Naive thymus-derived CD4-positive, alpha-beta T cell (primary cell): ENCODE results near the gene SACS. TPM values are rescaled to one million over a fixed set of nuclear protein-coding genes. Genes with fewer than 3 reads are reported as not detected.

ENCODE experiments used
- ATAC-seq: fragments of 150-1000 bp; cut with Tn5 transposase; 2 replicates; pipeline ENCODE4 v1.10.0; 2021; ENCODE audit warnings: mild to moderate bottlenecking, moderate library complexity
- CTCF ChIA-PET: fragments of 350-600 bp; sonication (Branson Sonifier 250); formaldehyde crosslinking; loops from one replicate; lab custom pipeline; 2021; ENCODE audit warnings: antibody characterized with exemption; lab: Charles Lee
- POLR2A ChIA-PET: fragments of 350-600 bp; sonication (Branson Sonifier 250); formaldehyde crosslinking; loops from one replicate; lab custom pipeline; 2021; ENCODE audit warnings: antibody characterized with exemption, inconsistent platforms; lab: Charles Lee
- DNase-seq, 9 donors: peaks; one replicate each; pipeline versions ENCODE4 v3.0.0 to v3.0.0-alpha.2; 2020 to 2022; ENCODE audit warnings: mixed read lengths in 1 of 9
- H3K27ac ChIP-seq: one replicate; pipeline ENCODE4 v1.7.0; 2013; ENCODE audit warnings: mild to moderate bottlenecking, low read depth, low read length, moderate library complexity
- H3K27me3 ChIP-seq, 2 donors: one replicate each; pipeline ENCODE4 v1.7.0; 2013; ENCODE audit warnings: low read length in 2 of 2, mild to moderate bottlenecking in 2 of 2, moderate library complexity in 2 of 2; ENCODE audit not compliant: control insufficient read depth in 2 of 2, insufficient read depth in 2 of 2
- H3K36me3 ChIP-seq, 3 experiments: 1 replicate in 2 of 3; 2 replicates in 1 of 3; pipeline ENCODE4 v1.7.0; 2013; ENCODE audit warnings: low read length in 3 of 3, mild to moderate bottlenecking in 3 of 3, moderate library complexity in 1 of 3; ENCODE audit not compliant: insufficient read depth in 3 of 3, control insufficient read depth in 2 of 3
- H3K4me1 ChIP-seq, 2 donors: one replicate each; pipeline ENCODE4 v1.7.0; 2013; ENCODE audit warnings: low read length in 2 of 2, mild to moderate bottlenecking in 2 of 2, moderate library complexity in 1 of 2; ENCODE audit not compliant: control insufficient read depth in 2 of 2, insufficient read depth in 2 of 2
- H3K4me3 ChIP-seq: 2 replicates; pipeline ENCODE4 v1.7.0; 2013; ENCODE audit warnings: mild to moderate bottlenecking, low read length
- H3K9me3 ChIP-seq, 3 experiments: 1 replicate in 2 of 3; 2 replicates in 1 of 3; pipeline ENCODE4 v1.7.0; 2013; ENCODE audit warnings: low read length in 3 of 3; ENCODE audit not compliant: control insufficient read depth in 2 of 3
- H3K27ac Mint-ChIP-seq, 9 donors: one replicate each; pipeline ENCODE4 v1.8.0; 2020 to 2022; ENCODE audit warnings: mixed read lengths in 9 of 9, mild to moderate bottlenecking in 8 of 9, moderate library complexity in 5 of 9, inconsistent platforms in 2 of 9
- H3K27me3 Mint-ChIP-seq, 5 donors: one replicate each; pipeline ENCODE4 v1.8.0; 2021 to 2022; ENCODE audit warnings: mixed read lengths in 5 of 5, mild to moderate bottlenecking in 1 of 5
- H3K36me3 Mint-ChIP-seq, 5 donors: one replicate each; pipeline ENCODE4 v1.8.0; 2020 to 2022; ENCODE audit warnings: mixed read lengths in 5 of 5, mild to moderate bottlenecking in 3 of 5, inconsistent platforms in 1 of 5
- H3K4me1 Mint-ChIP-seq, 7 donors: one replicate each; pipeline ENCODE4 v1.8.0; 2020 to 2022; ENCODE audit warnings: mixed read lengths in 7 of 7, mild to moderate bottlenecking in 3 of 7, inconsistent platforms in 1 of 7
- H3K4me3 Mint-ChIP-seq, 10 donors: one replicate each; pipeline ENCODE4 v1.8.0; 2020 to 2022; ENCODE audit warnings: mild to moderate bottlenecking in 10 of 10, mixed read lengths in 10 of 10, moderate library complexity in 6 of 10, inconsistent platforms in 2 of 10
- H3K9me3 Mint-ChIP-seq, 11 donors: one replicate each; pipeline ENCODE4 v1.8.0; 2020 to 2022; ENCODE audit warnings: mixed read lengths in 11 of 11, mild to moderate bottlenecking in 4 of 11, inconsistent platforms in 1 of 11, moderate library complexity in 1 of 11
- intact Hi-C, 2 donors: fragments of 100-400 bp; cut with micrococcal nuclease; formaldehyde crosslinking; loops; one replicate each; pipeline ENCODE4 v1.15.1; 2023
- polyA plus RNA-seq, 2 donors: library from polyadenylated mRNA; unstranded; fragments of 300-500 nt; fragmentation: Illumina TruSeq; gene quantifications; one replicate each; pipeline ENCODE4 v1.2.3, GENCODE V29; 2021
- total RNA-seq, 6 experiments: library from RNA in 5 of 6; stranded (reverse) in 5 of 6; gene quantifications; 1 replicate in 5 of 6; 2 replicates in 1 of 6; pipeline ENCODE4 v1.2.3 and lab custom pipeline; 2021 to 2026

SACS gene
- total and polyA plus RNA-seq, 7 experiments from 2014 or later, result 3.7 to 31.7 (median 13.3) TPM

- Histone ChIP-seq H3K27me3 (no peaks in the 10 kb centered on the region), H3K4me3 (no peak overlapping the region), H3K27ac (no peak overlapping the region), H3K9me3 (no peaks in the 10 kb centered on the region), H3K4me1 (no peaks in the 10 kb centered on the region), H3K36me3 (no peaks in the 10 kb centered on the region)
- Mint-ChIP-seq H3K9me3 (no peaks in the 10 kb centered on the region), H3K4me1 (peaks cover 0 to 14% (median 6%) of the 10 kb centered on the region in 7 donors), H3K4me3 (no peak overlapping the region), H3K27ac (no peak overlapping the region), H3K36me3 (no peaks in the 10 kb centered on the region), H3K27me3 (peaks cover 26 to 46% (median 39%) of the 10 kb centered on the region in 5 donors)
- ATAC-seq, result no peak
- ChIA-PET CTCF (no interaction called here), POLR2A (no interaction called here)
- intact Hi-C loops, result no loop called here
- no peak for DNase-seq
Measured at GRCh38 chr13:23434491-23434890, 989 bp upstream of the SACS start.

GRCh38 chr13:23432626-23433025 lies 876 bp downstream of the SACS start:
- no peak overlapping the region for H3K4me3 Mint-ChIP-seq
- Histone ChIP-seq H3K9me3 (no peaks in the 10 kb centered on the region), H3K4me1 (no peaks in the 10 kb centered on the region), H3K36me3 (no peaks in the 10 kb centered on the region), H3K4me3 (no peak overlapping the region), H3K27me3 (no peaks in the 10 kb centered on the region), H3K27ac (no peak overlapping the region)
- no peaks in the 10 kb centered on the region for H3K36me3 Mint-ChIP-seq
- H3K4me1 Mint-ChIP-seq, result peaks cover 0 to 14% (median 6%) of the 10 kb centered on the region in 7 donors
- peaks cover 26 to 48% (median 39%) of the 10 kb centered on the region in 5 donors for H3K27me3 Mint-ChIP-seq
- DNase-seq, result no peak
- intact Hi-C loops, result no loop called here
- POLR2A ChIA-PET, result no interaction called here
- CTCF ChIA-PET, result no interaction called here
- no peaks in the 10 kb centered on the region for H3K9me3 Mint-ChIP-seq
- no peak overlapping the region for H3K27ac Mint-ChIP-seq
- ATAC-seq, result no peak

GRCh38 chr13:23430664-23431063 lies 2.8 kb downstream of the SACS start:
- no peak overlapping the region for H3K4me3 Mint-ChIP-seq
- POLR2A ChIA-PET, result no interaction called here

GRCh38 chr13:23427881-23428528 lies 5.5 kb downstream of the SACS start:
- no peak for ATAC-seq
- Mint-ChIP-seq H3K9me3 (no peaks in the 10 kb centered on the region), H3K27me3 (peaks cover 13 to 33% (median 19%) of the 10 kb centered on the region in 5 donors), H3K4me3 (no peak overlapping the region), H3K4me1 (peaks cover 0 to 2% (median under 1%) of the 10 kb centered on the region in 7 donors), H3K36me3 (no peaks in the 10 kb centered on the region), H3K27ac (no peak overlapping the region)
- Histone ChIP-seq H3K9me3 (no peaks in the 10 kb centered on the region), H3K27me3 (no peaks in the 10 kb centered on the region), H3K36me3 (no peaks in the 10 kb centered on the region), H3K4me1 (no peaks in the 10 kb centered on the region), H3K27ac (no peak overlapping the region), H3K4me3 (no peak overlapping the region)
- intact Hi-C loops, result no loop called here
- DNase-seq, result no peak
- POLR2A ChIA-PET, result no interaction called here
- CTCF ChIA-PET, result no interaction called here

More at GRCh38 chr13:23430664-23431063, 2.8 kb downstream of the SACS start:
- Mint-ChIP-seq H3K4me1 (peaks cover 0 to 14% (median 6%) of the 10 kb centered on the region in 7 donors), H3K27ac (no peak overlapping the region), H3K36me3 (no peaks in the 10 kb centered on the region), H3K27me3 (peaks cover 26 to 51% (median 34%) of the 10 kb centered on the region in 5 donors), H3K9me3 (no peaks in the 10 kb centered on the region)
- DNase-seq (no peak), ATAC-seq (no peak)
- no peaks in the 10 kb centered on the region for H3K27me3 ChIP-seq
- no peak overlapping the region for H3K27ac ChIP-seq
- CTCF ChIA-PET, result no interaction called here
- H3K4me1 ChIP-seq, result no peaks in the 10 kb centered on the region
- intact Hi-C loops, result no loop called here
- no peaks in the 10 kb centered on the region for H3K36me3 ChIP-seq
- no peak overlapping the region for H3K4me3 ChIP-seq
- H3K9me3 ChIP-seq, result no peaks in the 10 kb centered on the region

- Histone ChIP-seq H3K27ac (no peak overlapping the region), H3K36me3 (no peaks in the 10 kb centered on the region), H3K9me3 (no peaks in the 10 kb centered on the region), H3K4me1 (no peaks in the 10 kb centered on the region), H3K4me3 (no peak overlapping the region), H3K27me3 (no peaks in the 10 kb centered on the region)
- CTCF ChIA-PET, result no interaction called here
- Mint-ChIP-seq H3K36me3 (no peaks in the 10 kb centered on the region), H3K27ac (no peak overlapping the region), H3K27me3 (peaks cover 10 to 29% (median 17%) of the 10 kb centered on the region in 5 donors), H3K4me3 (no peak overlapping the region), H3K4me1 (no peaks in the 10 kb centered on the region), H3K9me3 (no peaks in the 10 kb centered on the region)
- POLR2A ChIA-PET, result interaction anchor here (0.6 kb wide), 1 partner anchor 140 kb away, joined by 3 read pairs; no protein-coding TSS in a partner anchor
- DNase-seq, result no peak
- no peak for ATAC-seq
- intact Hi-C loops, result no loop called here
Measured at GRCh38 chr13:23427342-23427843, 6.1 kb downstream of the SACS start.

- H3K27me3 Mint-ChIP-seq, result no peaks in the 10 kb centered on the region
- H3K4me3 ChIP-seq, result no peak overlapping the region
- no peak overlapping the region for H3K27ac Mint-ChIP-seq
- H3K9me3 Mint-ChIP-seq, result no peaks in the 10 kb centered on the region
- DNase-seq, result no peak
- H3K27ac ChIP-seq, result no peak overlapping the region
- H3K36me3 Mint-ChIP-seq, result no peaks in the 10 kb centered on the region
- no peaks in the 10 kb centered on the region for H3K36me3 ChIP-seq
- H3K4me3 Mint-ChIP-seq, result no peak overlapping the region
- no peaks in the 10 kb centered on the region for H3K9me3 ChIP-seq
- H3K27me3 ChIP-seq, result no peaks in the 10 kb centered on the region
- intact Hi-C loops, result no loop called here
- ATAC-seq, result no peak
- H3K4me1 ChIP-seq, result no peaks in the 10 kb centered on the region
- POLR2A ChIA-PET, result no interaction called here
- H3K4me1 Mint-ChIP-seq, result no peaks in the 10 kb centered on the region
- CTCF ChIA-PET, result no interaction called here
Measured at GRCh38 chr13:23421596-23421995, 11.9 kb downstream of the SACS start.
